VCaP (cell line): Measurements from ENCODE around the gene LRRC26.

ENCODE experiments used
- H3K27ac ChIP-seq: fragments of 450-650 bp; 2 replicates; pipeline ENCODE4 v1.5.1; 2017
- CTCF ChIP-seq: fragments of 450-650 bp; conservative IDR thresholded peaks from 2 replicates; pipeline ENCODE4 v1.5.1; 2017; ENCODE audit warnings: mild to moderate bottlenecking, moderate library complexity

Gene LRRC26

DNA sequence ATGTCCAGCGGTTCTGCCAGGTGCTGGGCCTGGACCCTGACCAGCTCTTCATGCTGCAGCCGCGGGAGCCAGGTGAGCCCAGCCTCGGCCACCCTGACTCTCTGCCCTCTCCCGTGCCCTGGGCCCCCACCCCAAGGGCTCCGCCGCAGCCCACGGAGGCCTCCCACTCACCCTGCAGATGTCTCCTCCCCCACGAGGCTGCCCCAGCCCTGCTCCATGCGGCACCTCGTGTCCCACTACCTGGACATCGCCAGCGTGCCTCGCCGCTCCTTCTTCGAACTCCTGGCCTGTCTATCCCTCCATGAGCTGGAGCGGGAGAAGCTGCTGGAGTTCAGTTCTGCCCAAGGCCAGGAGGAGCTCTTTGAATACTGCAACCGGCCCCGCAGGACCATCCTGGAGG is 44.8 kb upstream of the LRRC26 start:
- TF ChIP-seq CTCF = no peak
- H3K27ac ChIP-seq = no peak overlapping the region

DNA sequence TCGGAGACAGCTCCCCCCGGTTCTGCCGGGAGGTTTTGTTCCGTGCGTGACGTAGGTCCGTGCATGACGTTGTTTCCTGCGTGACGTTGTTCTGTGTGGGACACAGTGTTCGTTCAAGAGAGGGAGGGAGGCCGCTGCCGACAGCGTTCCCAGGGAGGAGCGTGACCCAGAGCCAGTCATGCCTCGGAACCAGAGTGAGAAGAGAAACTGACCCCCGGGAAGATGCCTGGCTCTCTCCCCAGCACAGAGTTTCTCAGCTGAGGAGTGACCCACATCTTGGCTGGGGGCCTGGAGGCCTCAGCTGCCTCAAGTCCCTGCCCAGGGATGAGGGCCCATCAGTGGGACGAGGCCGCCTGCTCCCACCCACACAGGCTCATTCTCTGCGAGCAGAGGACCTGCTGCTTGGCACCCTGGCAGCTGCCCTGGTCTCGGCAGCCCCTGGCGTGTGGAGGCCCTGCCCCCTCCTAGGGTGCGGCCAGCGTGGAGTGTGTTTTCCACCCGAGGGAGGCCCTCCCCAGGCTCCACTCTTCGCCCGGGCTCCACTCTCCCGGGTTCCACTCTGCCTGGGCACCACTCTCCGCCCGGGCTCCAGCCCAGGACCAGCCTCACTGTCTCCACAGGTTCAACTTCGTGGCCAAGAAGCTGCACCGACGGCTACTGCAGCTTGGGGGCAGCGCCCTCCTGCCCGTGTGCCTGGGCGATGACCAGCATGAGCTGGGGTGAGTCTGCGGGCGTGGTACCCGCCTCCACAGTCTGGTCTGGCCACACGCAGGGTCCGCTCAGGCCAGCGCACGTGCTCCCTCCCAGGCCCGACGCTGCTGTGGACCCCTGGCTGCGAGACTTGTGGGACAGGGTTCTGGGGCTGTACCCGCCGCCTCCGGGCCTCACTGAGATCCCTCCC is 43.6 kb upstream of the LRRC26 start:
- no peak overlapping the region for H3K27ac ChIP-seq
- peak; percentile 30 for TF ChIP-seq CTCF

GRCh38 chr9:137212520-137212919 is 42.7 kb upstream of the LRRC26 start:
- TF ChIP-seq CTCF = no peak
- H3K27ac ChIP-seq = no peak overlapping the region

DNA sequence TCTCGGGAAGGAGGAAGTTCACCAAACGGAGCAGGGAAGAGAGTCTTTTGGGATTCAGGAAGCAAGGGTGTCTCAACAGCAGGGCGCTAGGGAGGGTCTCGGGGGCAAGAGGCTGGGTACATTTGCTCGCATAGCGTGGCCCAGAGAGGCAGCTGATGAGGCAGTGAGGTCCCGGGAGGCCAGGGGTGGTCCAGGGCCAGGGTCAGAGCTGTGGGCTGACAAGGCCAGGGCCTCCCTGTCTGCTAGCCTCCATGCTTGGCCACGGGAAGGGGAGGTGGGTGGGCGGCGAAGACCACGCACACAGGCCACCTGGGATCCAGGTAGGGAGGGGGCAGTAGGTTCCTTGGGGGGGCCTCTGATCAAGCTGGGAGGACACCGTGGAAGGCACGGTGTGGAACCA is 41.7 kb upstream of the LRRC26 start:
- no peak overlapping the region for H3K27ac ChIP-seq
- TF ChIP-seq CTCF = no peak

DNA sequence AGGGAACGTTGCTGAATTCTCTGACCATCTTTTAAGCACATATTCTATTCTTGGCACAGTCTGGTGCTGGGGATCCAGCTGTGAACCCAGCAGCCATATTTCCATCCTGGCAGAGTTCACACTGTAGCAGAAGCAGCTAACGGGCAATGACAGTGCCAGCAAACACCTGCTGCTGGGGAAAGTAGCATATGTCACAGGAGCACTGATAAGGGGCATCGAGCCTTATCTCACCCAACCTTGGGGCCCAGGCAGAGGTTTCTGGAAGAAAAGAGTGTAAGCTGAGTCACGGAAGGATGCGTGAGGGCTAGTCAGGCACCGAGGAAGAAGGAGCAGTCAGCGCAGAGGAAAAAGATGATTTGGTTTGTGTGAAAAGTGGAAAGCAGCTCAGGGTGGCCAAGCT is 36.8 kb upstream of the LRRC26 start:
- TF ChIP-seq CTCF = no peak
- peak overlapping the region; percentile 85; the same call in 1 of the 2 replicates for H3K27ac ChIP-seq

GRCh38 chr9:137205126-137206069 is 35.5 kb upstream of the LRRC26 start, which contains the start of the genes NDOR1 and TMEM203:
Gene NDOR1 (plus strand): TSS chr9:137205700. CDS start chr9:137205778, 78 bp downstream.
Gene TMEM203 (minus strand): TSS chr9:137205648. CDS start chr9:137205414, 234 bp downstream.
- no peak for TF ChIP-seq CTCF
- peak within 1 kb of the TSS; percentile 85 for H3K27ac ChIP-seq

DNA sequence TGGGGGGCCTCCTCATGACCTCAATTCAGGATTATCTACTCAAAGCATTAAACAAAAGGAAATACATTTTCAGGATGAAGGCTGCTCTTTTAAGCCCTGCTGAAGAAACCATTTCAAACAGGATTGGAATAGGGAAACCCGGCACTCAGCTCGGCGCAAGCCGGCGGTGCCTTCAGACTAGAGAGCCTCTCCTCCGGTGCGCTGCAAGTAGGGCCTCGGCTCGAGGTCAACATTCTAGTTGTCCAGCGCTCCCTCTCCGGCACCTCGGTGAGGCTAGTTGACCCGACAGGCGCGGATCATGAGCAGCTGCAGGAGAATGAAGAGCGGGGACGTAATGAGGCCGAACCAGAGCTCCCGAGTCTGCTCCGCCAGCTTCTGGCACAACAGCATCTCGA is 34.9 kb upstream of the LRRC26 start:
- TF ChIP-seq CTCF = no peak

More for the DNA sequence above, 34.9 kb upstream of the LRRC26 start:
- peak overlapping the region; percentile 85 for H3K27ac ChIP-seq
